ENCODE measurements around the gene ITGBL1. TPM values are rescaled to one million over a fixed set of nuclear protein-coding genes. Genes with fewer than 3 reads are reported as not detected.

The ITGBL1 gene
- total RNA-seq, 2 donors from 2014 or later = not detected

DNA sequence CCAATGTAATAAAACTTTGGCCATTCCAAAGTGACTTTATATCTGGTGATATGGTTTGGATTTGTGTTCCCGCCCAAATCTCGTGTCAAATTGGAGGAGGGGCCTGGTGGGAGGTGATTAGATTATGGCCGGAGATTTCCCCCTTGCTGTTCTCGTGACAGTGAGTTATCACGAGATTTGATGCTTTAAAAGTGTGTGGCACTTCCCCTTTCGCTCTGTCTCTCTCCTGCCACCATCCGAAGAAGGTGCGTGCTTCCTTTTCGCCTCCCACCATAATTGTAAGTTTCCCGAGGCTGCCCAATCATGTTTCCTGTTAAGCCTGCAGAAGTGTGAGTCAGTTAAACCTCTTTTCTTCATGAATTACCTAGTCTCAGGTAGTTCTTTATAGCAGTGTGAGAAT, 26.9 kb upstream of the ITGBL1 start:
- H3K4me3 Mint-ChIP-seq = no peak overlapping the region
- no peaks in the 10 kb centered on the region for H3K27me3 ChIP-seq (ENCODE audit: control insufficient read depth, insufficient read depth, low read length, poor library complexity, severe bottlenecking)
- H3K4me1 Mint-ChIP-seq = no peaks in the 10 kb centered on the region
- H3K9me3 Mint-ChIP-seq = no peaks in the 10 kb centered on the region
- 77 to 83% methylated on average over 6 to 10 of the region's 10 CpGs for WGBS, 2 experiments (ENCODE audit: insufficient coverage in 1 of 2, insufficient read length in 1 of 2)
- H3K36me3 ChIP-seq (ENCODE audit: control insufficient read depth, insufficient read depth, low read length) = no peaks in the 10 kb centered on the region
- no peak overlapping the region for H3K4me3 ChIP-seq (ENCODE audit: low read length)
- H3K27me3 Mint-ChIP-seq (ENCODE audit: insufficient read depth) = no peaks in the 10 kb centered on the region
- DNase-seq = no peak
- no peak overlapping the region for H3K9ac ChIP-seq (ENCODE audit: extremely low read depth, low read length, poor library complexity, severe bottlenecking)
- H3K27ac ChIP-seq (ENCODE audit: low read depth, low read length) = no peak overlapping the region
- H3K9me3 ChIP-seq (ENCODE audit: control insufficient read depth, low read length) = no peaks in the 10 kb centered on the region
- no peak for TF ChIP-seq CTCF (conservative IDR thresholded peaks at IDR 0.05)
- no peak overlapping the region for H3K27ac Mint-ChIP-seq
- H3K36me3 Mint-ChIP-seq (ENCODE audit: low read depth) = no peaks in the 10 kb centered on the region
- no peaks in the 10 kb centered on the region for H3K4me1 ChIP-seq (ENCODE audit: control insufficient read depth, insufficient read depth, low read length)

- H3K27ac ChIP-seq (ENCODE audit: low read depth, low read length) = no peak overlapping the region
- WGBS, 2 experiments (ENCODE audit: insufficient coverage in 1 of 2, insufficient read length in 1 of 2) = 96 to 100% methylated on average over 1 to 3 of the region's 3 CpGs
- no peaks in the 10 kb centered on the region for H3K9me3 Mint-ChIP-seq
- H3K27me3 Mint-ChIP-seq (ENCODE audit: insufficient read depth) = no peaks in the 10 kb centered on the region
- no peaks in the 10 kb centered on the region for H3K4me1 ChIP-seq (ENCODE audit: control insufficient read depth, insufficient read depth, low read length)
- H3K4me1 Mint-ChIP-seq = no peaks in the 10 kb centered on the region
- no peak overlapping the region for H3K9ac ChIP-seq (ENCODE audit: extremely low read depth, low read length, poor library complexity, severe bottlenecking)
- H3K27me3 ChIP-seq (ENCODE audit: control insufficient read depth, insufficient read depth, low read length, poor library complexity, severe bottlenecking) = no peaks in the 10 kb centered on the region
- TF ChIP-seq CTCF (conservative IDR thresholded peaks at IDR 0.05) = no peak
- H3K9me3 ChIP-seq (ENCODE audit: control insufficient read depth, low read length) = no peaks in the 10 kb centered on the region
- H3K36me3 ChIP-seq (ENCODE audit: control insufficient read depth, insufficient read depth, low read length) = no peaks in the 10 kb centered on the region
- H3K4me3 ChIP-seq (ENCODE audit: low read length) = no peak overlapping the region
- H3K27ac Mint-ChIP-seq = no peak overlapping the region
- DNase-seq = no peak
- H3K36me3 Mint-ChIP-seq (ENCODE audit: low read depth) = no peaks in the 10 kb centered on the region
- H3K4me3 Mint-ChIP-seq = no peak overlapping the region
These were observed 22.7 kb upstream of the ITGBL1 start for GRCh38 chr13:101429733-101430132.

DNA sequence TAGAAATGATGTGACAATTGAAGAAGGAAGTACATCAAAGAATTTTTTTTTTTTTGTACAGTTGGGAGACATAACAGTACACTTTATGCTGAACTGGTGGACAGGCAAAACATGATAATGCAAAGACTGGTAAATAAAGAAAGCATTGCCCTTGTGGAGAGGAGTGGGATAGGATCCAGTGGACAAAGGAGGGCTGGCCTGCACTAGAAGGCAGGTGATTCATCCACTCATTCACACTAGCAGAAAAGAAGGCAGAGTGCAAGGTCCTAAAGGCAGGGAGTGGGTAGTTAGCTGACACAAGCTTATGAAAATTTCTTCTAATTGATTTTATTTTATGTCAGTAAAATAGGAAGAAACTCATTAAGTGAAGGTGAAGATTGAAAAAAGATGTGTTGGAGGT, 18.6 kb upstream of the ITGBL1 start:
- H3K4me3 Mint-ChIP-seq = no peak overlapping the region
- H3K4me1 Mint-ChIP-seq = peaks cover 3% of the 10 kb centered on the region
- no peak overlapping the region for H3K27ac ChIP-seq (ENCODE audit: low read depth, low read length)
- H3K36me3 Mint-ChIP-seq (ENCODE audit: low read depth) = no peaks in the 10 kb centered on the region
- DNase-seq = no peak
- no peak overlapping the region for H3K4me3 ChIP-seq (ENCODE audit: low read length)
- no peaks in the 10 kb centered on the region for H3K4me1 ChIP-seq (ENCODE audit: control insufficient read depth, insufficient read depth, low read length)
- H3K36me3 ChIP-seq (ENCODE audit: control insufficient read depth, insufficient read depth, low read length) = no peaks in the 10 kb centered on the region
- H3K27me3 ChIP-seq (ENCODE audit: control insufficient read depth, insufficient read depth, low read length, poor library complexity, severe bottlenecking) = no peaks in the 10 kb centered on the region
- H3K27me3 Mint-ChIP-seq (ENCODE audit: insufficient read depth) = peaks cover 4% of the 10 kb centered on the region
- no peak overlapping the region for H3K9ac ChIP-seq (ENCODE audit: extremely low read depth, low read length, poor library complexity, severe bottlenecking)
- H3K9me3 ChIP-seq (ENCODE audit: control insufficient read depth, low read length) = no peaks in the 10 kb centered on the region
- H3K27ac Mint-ChIP-seq = no peak overlapping the region
- no peaks in the 10 kb centered on the region for H3K9me3 Mint-ChIP-seq
- peak; percentile 35 for TF ChIP-seq CTCF (conservative IDR thresholded peaks at IDR 0.05)

Measured in endodermal cell (in vitro differentiated cells).